GM12878 (cell line): Measurements from ENCODE around the gene SEMA3C.

ENCODE experiments used
- CTCF ChIP-seq, 3 experiments: IDR thresholded peaks in 2 of 3; conservative IDR thresholded peaks in 1 of 3; 2 replicates each; pipeline ENCODE4 v1.5.1; 2011; ENCODE audit warnings: low read depth in 3 of 3, low read length in 3 of 3, mild to moderate bottlenecking in 3 of 3, control low read depth in 2 of 3, moderate library complexity in 2 of 3, inconsistent platforms in 1 of 3, mixed read lengths in 1 of 3; ENCODE audit not compliant: control insufficient read depth in 2 of 3, insufficient read depth in 1 of 3; ENCODE audit errors: extremely low read depth in 1 of 3
- KDM1A ChIP-seq: fragments of 200-600 bp; sonication (generic); IDR thresholded peaks from 2 replicates; pipeline ENCODE4 v1.6.1; 2016; ENCODE audit warnings: borderline replicate concordance
- PKNOX1 ChIP-seq: fragments of 450-650 bp; IDR thresholded peaks from 2 replicates; pipeline ENCODE4 v1.6.1; 2016; ENCODE audit warnings: mild to moderate bottlenecking
- SP1 ChIP-seq: IDR thresholded peaks from one replicate; pipeline ENCODE4 v1.6.1; 2011; ENCODE audit warnings: low read depth, low read length

GRCh38 chr7:80787721-80788120, 131.1 kb downstream of the SEMA3C start:
- TF ChIP-seq PKNOX1 (no peak), KDM1A (no peak), CTCF (IDR thresholded peaks at IDR 0.05 in 2 of 3, conservative IDR thresholded peaks at IDR 0.05 in 1 of 3; ENCODE audit: control insufficient read depth in 2 of 3, extremely low read depth in 1 of 3, insufficient read depth in 1 of 3, low read depth in 3 of 3, low read length in 3 of 3) (no peak), SP1 (no peak)
